ENCODE results near the gene CAB39L.

CAB39L gene

DNA sequence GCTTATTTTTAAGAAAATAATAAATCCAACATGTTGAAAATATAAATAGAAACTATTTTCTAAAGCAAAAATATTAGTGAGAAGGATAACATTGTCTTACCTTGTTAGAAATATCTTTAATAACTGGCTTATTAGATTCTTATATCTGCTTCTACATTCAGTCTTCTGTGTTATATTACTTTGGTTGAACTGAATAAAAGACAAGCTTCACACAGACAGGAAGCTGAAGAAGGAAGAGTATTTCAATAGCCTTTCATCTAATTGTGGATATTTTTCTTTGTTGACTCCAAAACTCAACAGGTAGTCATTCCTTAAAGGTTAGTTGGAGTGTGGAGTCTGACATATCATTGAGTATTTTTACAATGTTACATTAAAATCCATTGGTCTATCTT lies 11.1 kb upstream of the CAB39L start:
- TF ChIP-seq RAD21 (IDR thresholded peaks at IDR 0.05; ENCODE audit: low read depth) (no peak), CEBPB (IDR thresholded peaks at IDR 0.05) (no peak), USF1 (IDR thresholded peaks at IDR 0.05) (no peak), MAX (IDR thresholded peaks at IDR 0.05) (no peak), TCF12 (IDR thresholded peaks at IDR 0.05; ENCODE audit: low read depth) (no peak), FOXM1 (IDR thresholded peaks at IDR 0.05; ENCODE audit: borderline replicate concordance, low read depth) (no peak), YY1 (IDR thresholded peaks at IDR 0.05; ENCODE audit: low read depth) (no peak), ZBTB7A (IDR thresholded peaks at IDR 0.05; ENCODE audit: low read depth) (no peak), EGR1 (IDR thresholded peaks at IDR 0.05) (no peak), TAF1 (IDR thresholded peaks at IDR 0.05; ENCODE audit: low read depth) (no peak), CREB1 (IDR thresholded peaks at IDR 0.05; ENCODE audit: low read depth) (no peak), NFIC (IDR thresholded peaks at IDR 0.05) (no peak), EP300 (IDR thresholded peaks at IDR 0.05; ENCODE audit: borderline replicate concordance) (no peak), TEAD4 (IDR thresholded peaks at IDR 0.05) (no peak)
- TF ChIP-seq, protein P1, sequence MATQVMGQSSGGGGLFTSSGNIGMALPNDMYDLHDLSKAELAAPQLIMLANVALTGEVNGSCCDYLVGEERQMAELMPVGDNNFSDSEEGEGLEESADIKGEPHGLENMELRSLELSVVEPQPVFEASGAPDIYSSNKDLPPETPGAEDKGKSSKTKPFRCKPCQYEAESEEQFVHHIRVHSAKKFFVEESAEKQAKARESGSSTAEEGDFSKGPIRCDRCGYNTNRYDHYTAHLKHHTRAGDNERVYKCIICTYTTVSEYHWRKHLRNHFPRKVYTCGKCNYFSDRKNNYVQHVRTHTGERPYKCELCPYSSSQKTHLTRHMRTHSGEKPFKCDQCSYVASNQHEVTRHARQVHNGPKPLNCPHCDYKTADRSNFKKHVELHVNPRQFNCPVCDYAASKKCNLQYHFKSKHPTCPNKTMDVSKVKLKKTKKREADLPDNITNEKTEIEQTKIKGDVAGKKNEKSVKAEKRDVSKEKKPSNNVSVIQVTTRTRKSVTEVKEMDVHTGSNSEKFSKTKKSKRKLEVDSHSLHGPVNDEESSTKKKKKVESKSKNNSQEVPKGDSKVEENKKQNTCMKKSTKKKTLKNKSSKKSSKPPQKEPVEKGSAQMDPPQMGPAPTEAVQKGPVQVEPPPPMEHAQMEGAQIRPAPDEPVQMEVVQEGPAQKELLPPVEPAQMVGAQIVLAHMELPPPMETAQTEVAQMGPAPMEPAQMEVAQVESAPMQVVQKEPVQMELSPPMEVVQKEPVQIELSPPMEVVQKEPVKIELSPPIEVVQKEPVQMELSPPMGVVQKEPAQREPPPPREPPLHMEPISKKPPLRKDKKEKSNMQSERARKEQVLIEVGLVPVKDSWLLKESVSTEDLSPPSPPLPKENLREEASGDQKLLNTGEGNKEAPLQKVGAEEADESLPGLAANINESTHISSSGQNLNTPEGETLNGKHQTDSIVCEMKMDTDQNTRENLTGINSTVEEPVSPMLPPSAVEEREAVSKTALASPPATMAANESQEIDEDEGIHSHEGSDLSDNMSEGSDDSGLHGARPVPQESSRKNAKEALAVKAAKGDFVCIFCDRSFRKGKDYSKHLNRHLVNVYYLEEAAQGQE (IDR thresholded peaks at IDR 0.05; ENCODE audit: low read depth) = no peak

GRCh38 chr13:49454388-49455006 lies 10.6 kb upstream of the CAB39L start:
- TF ChIP-seq TAF1 (IDR thresholded peaks at IDR 0.05; ENCODE audit: low read depth) (no peak), NFIC (IDR thresholded peaks at IDR 0.05) (no peak), CREB1 (IDR thresholded peaks at IDR 0.05; ENCODE audit: low read depth) (no peak), CEBPB (IDR thresholded peaks at IDR 0.05) (no peak), FOXM1 (IDR thresholded peaks at IDR 0.05; ENCODE audit: borderline replicate concordance, low read depth) (no peak), EP300 (IDR thresholded peaks at IDR 0.05; ENCODE audit: borderline replicate concordance) (no peak), TCF12 (IDR thresholded peaks at IDR 0.05; ENCODE audit: low read depth) (no peak), USF1 (IDR thresholded peaks at IDR 0.05) (no peak), ZBTB7A (IDR thresholded peaks at IDR 0.05; ENCODE audit: low read depth) (no peak)
- TF ChIP-seq, protein P1 (IDR thresholded peaks at IDR 0.05; ENCODE audit: low read depth) = no peak

DNA sequence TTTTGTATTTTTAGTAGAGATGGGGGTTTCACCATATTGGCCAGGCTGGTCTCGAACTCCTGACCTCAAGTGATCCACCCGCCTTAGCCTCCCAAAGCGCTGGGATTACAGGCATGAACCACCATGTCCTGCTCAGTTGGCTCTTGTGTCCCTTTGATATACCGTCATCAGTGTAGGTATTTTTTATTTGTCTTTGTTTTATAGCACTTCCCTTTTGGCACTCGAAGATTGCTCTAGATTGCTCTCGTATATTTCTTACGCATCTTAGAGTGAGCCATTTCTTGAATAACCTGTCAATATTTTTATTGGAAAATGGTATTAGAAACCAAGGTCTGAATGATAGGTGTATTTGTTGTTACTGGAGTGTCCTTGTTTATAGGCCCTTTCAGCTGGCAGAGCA lies 9.6 kb upstream of the CAB39L start:
- TF ChIP-seq EP300 (IDR thresholded peaks at IDR 0.05; ENCODE audit: borderline replicate concordance) (no peak), TEAD4 (IDR thresholded peaks at IDR 0.05) (no peak), MAX (IDR thresholded peaks at IDR 0.05) (no peak), CREB1 (IDR thresholded peaks at IDR 0.05; ENCODE audit: low read depth) (no peak)

DNA sequence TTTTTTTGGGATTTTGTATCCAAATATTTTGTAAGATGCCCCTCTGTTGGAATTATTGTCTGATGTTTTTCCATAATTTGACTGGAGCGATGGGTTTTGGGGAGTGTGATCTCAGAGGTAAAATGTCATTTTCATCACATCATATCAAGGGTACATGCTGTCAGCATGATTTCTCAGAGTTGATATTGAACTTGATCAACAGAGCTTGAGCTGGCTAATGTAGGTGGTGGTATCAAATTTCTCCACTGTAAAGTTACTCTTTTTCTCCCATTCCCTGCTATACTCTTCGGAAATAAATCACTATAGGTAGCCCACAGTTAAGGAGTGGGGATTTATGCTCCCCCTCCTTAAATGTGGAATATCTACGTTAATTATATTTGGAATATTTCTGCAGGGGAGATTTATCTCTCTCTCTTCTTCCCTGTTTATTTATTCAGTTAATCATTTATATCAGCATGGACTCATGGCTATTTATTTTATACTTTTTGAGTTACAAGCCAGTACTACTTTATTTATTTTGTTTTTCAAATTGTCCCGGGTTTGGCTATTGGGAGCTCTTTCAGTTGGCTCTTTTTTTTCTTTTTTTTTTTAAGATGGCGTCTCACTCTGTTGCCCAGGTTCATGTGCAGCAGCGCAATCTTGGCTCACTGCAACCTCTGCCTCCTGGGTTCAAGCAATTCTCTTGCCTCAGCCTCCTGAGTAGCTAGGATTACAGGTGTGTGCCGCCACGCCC lies 9.0 kb upstream of the CAB39L start:
- TF ChIP-seq CREB1 (IDR thresholded peaks at IDR 0.05; ENCODE audit: low read depth) = no peak
- no peak for TF ChIP-seq EP300 (IDR thresholded peaks at IDR 0.05; ENCODE audit: borderline replicate concordance)
- TF ChIP-seq FOXM1 (IDR thresholded peaks at IDR 0.05; ENCODE audit: borderline replicate concordance, low read depth) = no peak
- TF ChIP-seq CEBPB (IDR thresholded peaks at IDR 0.05) = no peak
- TF ChIP-seq TAF1 (IDR thresholded peaks at IDR 0.05; ENCODE audit: low read depth) = no peak
- no peak for TF ChIP-seq MAX (IDR thresholded peaks at IDR 0.05)
- TF ChIP-seq EGR1 (IDR thresholded peaks at IDR 0.05) = no peak
- no peak for TF ChIP-seq USF1 (IDR thresholded peaks at IDR 0.05)
- no peak for TF ChIP-seq RAD21 (IDR thresholded peaks at IDR 0.05; ENCODE audit: low read depth)
- TF ChIP-seq TEAD4 (IDR thresholded peaks at IDR 0.05) = no peak
- TF ChIP-seq, protein P1 (IDR thresholded peaks at IDR 0.05; ENCODE audit: low read depth) = no peak
- TF ChIP-seq NFIC (IDR thresholded peaks at IDR 0.05) = no peak
- no peak for TF ChIP-seq ZBTB7A (IDR thresholded peaks at IDR 0.05; ENCODE audit: low read depth)
- no peak for TF ChIP-seq YY1 (IDR thresholded peaks at IDR 0.05; ENCODE audit: low read depth)
- TF ChIP-seq TCF12 (IDR thresholded peaks at IDR 0.05; ENCODE audit: low read depth) = no peak

Data from Ishikawa (cell line).